Esophagus mucosa (tissue), 1 donor: Measurements from ENCODE around the gene GALNT2. TPM values are rescaled to one million over a fixed set of nuclear protein-coding genes. Genes with fewer than 3 reads are reported as not detected.

Experiments
- ATAC-seq: fragments of 200-7000 bp; cut with Tn5 transposase; one replicate; pipeline ENCODE4 v1.9.1; 2020
- total RNA-seq: library from RNA; stranded (reverse); gene quantifications from one replicate; pipeline ENCODE4 v1.2.4, GENCODE V29; 2023
- donor health status: DM: yes; HTN: yes; CAD: no.

GALNT2 gene
- total RNA-seq, 1 donor from 2014 or later, result 37.6 TPM

DNA sequence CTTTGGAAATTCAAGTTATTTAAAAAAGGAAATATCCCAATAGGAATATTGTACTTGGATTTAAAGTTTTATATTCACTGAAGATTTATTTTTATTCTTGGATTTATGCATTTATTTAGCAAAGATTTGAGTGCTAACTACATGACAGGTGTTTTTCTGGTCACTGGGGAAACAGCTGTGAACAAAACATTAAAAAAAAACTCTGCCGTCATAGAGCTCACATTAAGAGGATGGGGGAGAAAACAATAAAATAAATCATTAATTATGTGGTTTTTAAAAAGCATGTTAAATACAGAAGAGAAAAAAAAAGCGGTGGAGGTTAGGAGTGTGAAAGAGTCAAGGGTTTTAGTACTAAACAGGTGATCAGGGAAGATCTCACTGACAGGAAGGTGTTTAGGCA, 149.9 kb downstream of the GALNT2 start:
- no peak for ATAC-seq

DNA sequence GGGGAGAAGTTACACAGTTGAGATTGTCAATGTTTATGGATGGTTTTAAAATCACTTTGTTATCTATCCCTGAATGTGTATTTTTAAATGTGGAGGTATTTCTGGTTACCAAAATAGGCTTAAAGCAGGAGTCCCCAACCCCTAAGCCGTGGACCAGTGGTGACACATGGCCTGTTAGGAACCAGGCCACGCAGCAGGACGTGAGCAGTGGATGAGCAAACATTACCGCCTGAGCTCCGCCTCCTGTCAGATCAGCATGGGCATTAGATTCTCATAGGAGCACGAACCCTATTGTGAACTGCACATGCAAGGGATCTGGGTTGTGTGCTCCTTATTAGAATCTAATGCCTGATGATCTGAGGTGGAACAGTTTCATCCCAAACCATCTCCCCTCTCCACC, 151.6 kb downstream of the GALNT2 start:
- ATAC-seq, result no peak

DNA sequence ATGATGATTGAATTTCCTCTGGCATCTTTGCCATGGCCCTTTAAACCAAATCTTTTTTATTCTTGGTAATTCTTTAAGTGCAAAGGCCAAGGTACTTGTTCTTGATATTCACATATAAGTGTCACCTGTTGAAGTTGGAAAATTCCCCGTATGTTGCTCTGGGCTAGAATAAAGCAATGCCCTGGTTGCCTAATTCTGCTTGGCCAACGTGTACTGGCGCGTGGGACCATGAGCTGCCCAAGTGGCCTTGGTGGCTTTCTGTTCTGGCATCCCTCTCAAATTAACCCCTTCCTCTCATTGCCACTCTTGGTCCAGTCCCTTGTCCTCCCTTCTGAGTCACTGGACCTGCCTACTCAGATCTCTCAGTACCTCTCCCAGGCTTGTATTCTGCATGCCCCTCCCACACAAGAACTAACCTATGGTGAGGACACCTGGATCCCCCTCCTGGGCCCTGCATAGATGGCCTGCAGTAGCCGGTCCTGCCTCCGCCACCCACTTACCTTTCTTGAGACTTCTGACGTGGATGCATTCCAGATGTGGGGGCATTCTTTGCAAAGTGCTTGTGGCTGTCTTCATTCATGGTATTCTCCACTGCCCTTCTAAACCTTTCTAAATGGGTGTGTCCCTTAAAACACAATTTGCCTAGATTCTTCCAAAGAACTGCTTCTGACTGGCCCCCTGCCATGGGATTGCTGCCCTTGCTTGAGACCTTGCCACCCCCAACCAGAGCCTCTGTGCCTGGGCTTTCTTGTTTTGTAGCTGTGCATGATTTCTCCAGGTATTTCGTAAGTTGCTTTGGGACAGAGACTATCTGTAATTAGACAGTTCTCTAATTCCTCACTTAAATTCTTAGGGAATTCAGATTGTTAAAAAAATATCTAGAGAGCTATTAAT, 152.4 kb downstream of the GALNT2 start:
- no peak for ATAC-seq

DNA sequence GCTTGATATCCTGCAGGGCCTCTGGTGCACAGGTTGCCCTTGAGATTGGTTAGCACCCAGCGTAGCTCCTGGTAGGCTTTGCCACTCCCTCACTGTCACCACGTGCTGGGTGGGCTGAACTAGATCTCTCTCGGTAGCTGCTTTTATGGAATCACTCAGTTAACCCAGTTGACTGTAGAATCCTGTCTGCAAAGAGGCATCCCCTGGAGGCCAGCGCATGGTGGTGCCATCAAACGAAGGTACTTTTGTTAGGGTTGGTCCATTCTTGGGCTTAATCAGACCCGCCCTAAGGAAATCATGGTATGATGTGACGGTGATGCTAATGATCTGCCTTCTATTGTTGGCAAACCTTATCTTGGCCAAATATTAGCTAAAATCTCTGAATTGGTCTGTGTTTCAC, 153.4 kb downstream of the GALNT2 start:
- ATAC-seq, result no peak

DNA sequence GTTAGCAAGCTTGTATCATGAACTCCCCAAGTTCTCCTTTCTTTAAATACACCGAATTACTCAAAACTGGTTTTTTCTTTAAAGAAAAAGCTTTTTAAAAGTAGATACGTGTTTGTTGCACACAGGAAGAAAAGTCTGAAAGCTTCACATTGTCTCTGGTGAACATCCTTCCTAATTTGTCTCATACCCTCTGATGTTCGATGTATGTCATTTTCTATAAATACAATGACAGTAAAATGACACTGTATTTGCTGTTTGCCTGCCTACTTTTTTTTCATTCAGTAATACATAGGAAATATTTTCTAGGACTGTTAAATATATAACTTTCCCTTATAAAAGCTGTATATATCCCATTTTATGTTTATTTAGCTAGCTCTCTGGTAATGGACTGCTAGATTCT, 153.9 kb downstream of the GALNT2 start:
- no peak for ATAC-seq

DNA sequence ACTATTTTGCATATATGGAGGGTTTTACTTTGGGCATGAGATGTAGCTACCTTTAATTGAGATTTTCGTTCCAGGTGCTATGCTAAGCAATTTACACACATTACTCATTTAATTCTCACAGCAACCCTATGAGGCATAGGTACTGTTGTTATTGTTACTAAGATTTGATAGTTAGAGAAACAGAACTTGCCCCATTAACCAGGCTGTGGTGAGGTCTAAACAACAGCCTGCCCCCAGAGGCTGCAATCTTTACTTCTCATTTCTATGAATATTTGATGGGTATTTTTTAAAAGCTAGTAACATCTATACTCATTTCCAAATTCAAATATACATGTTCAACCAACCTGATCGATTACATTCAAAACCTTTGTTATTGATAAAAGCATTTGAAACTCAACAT, 155.6 kb downstream of the GALNT2 start:
- ATAC-seq, result no peak

DNA sequence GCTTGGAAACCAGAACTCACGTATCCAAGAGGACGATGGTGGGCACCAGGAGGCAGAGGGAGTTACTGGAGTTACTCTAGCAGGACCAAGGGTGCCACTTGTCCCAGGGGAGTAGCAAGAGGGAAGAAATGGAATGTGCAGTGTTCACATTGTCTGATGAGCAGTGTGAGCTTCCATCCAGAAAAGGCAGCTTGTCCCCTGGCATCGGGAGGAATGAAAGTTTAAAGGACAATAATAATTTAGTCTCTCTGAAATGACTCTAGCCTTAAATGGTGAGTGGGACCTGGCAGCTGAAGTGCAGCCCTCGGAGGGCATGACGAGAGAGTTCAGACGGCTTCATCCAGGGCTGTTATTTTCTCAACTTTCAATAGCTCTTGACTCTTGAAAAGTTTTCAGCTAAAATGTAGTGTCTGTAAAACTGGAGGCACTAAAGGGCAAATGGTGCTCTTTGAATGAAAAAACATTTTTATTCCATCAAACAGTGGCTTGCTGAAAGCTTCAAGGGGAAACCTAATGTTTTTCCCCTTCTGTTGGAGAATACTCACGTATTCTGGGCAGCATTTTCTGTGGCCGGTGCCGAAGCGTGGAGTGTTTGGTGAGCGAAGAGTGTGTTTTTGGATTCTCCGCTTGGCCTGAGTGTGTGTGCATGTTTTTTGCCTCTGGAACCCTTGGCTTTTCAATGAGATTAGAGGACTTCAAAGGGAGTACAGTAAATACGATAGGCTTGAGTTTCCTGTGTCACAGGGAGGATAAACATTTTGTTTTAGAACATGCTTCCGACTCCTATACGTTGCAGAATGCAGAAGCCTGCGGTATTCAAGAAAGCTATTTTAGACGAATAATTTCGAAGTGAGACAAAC, 157.3 kb downstream of the GALNT2 start:
- ATAC-seq, result no peak

DNA sequence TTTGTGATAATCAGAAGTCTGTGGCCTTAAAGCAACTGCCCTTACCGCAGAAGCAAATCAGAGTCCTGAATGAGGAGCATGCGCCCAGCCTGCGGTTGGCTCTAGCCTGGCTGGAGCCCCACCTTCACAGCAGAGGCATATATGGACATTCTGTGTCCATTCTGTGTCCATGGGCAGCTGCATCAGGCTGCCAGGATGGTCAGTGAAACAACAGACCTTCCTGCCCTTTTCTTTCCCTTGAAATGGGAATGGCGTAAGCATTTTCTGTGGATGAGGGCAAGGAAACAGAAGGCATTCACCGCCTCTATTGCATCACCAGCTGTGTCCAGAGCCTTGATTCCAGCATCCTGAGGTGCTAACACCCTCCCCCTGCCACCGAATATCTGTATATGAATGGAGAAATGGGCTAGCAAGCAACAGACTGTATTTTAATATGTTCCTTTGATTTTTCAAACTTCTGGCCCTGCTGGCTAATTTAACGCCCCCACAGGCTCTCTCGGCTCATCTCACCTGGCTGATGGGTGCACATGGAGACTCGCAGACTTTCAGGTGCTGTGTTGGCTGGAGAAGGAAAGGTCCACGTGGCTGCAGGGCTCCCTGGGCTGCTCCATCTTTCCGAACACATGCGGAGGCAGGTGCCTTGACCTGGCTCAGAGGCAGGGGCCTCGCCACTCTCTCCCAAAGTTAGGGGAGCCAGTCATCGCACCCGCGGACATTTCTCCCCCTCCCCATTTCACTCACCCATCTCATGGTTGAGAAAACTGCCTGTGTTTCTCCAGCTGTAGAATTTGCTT, 159.2 kb downstream of the GALNT2 start:
- no peak for ATAC-seq

DNA sequence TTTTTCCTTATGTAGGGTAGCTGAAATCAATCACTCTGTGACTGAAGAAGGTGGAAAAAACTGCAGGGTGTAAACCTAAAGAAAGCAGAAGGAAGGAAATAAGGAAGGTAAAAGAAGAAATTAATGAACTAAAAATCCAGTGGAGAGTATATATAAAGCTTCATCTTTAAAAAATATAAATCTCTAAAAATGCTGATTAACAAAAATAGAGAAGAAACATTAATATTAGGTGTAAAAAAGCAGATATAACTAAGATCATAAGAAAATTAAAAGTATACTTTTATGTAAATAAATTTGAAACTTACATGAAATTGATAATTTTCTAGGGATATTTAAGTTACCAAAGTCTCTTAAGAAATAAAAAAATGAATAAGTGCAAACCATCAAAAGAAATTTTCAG, 159.8 kb downstream of the GALNT2 start:
- no peak for ATAC-seq

DNA sequence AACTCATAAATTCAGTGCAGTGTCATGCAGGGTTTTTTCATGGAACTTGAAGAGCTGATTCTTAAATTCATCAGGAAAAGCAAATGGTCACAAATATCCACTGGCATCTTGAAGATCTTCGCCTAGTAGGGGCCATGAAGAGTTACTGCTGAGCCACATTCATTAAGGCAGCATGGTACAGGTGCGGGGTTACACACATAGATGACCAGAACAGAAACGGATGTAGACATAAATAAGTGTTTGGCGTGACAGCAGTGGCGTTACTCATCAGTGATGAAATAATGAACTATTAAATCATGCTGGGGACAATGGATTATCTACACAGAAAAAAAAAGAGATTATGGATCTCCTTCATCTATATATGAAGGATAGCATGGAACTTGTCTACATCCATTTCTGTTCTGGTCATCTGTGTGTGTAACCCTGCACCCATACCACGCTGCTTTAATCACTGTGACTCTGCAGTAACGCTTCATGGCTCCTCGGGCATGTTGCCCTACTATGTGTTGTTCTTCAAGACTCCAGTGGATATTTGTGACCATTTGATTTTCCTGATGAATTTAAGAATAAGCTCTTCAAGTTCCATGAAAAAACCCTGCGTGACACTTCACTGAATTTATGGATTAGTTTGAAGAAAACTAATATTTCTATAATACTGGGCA, 161.3 kb downstream of the GALNT2 start:
- ATAC-seq, result no peak

DNA sequence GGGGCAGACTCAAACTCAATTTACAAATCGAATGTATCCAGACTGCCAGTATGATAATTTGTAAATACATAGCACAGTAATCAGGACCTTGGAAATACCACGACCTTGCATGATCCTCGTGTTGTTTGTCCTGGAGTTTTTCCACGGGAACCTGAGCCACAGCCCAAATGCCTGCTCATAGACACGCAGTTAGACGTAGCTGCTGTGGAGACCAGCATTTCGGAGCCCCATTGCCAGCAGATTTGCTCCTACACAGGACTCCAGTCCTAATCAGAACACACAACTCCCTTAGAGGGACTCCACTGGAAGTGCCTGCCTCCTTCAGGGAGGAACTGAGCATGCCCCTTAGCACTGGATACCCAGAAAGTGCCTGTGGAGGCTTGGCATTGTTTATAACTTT, 163.2 kb downstream of the GALNT2 start:
- no peak for ATAC-seq

DNA sequence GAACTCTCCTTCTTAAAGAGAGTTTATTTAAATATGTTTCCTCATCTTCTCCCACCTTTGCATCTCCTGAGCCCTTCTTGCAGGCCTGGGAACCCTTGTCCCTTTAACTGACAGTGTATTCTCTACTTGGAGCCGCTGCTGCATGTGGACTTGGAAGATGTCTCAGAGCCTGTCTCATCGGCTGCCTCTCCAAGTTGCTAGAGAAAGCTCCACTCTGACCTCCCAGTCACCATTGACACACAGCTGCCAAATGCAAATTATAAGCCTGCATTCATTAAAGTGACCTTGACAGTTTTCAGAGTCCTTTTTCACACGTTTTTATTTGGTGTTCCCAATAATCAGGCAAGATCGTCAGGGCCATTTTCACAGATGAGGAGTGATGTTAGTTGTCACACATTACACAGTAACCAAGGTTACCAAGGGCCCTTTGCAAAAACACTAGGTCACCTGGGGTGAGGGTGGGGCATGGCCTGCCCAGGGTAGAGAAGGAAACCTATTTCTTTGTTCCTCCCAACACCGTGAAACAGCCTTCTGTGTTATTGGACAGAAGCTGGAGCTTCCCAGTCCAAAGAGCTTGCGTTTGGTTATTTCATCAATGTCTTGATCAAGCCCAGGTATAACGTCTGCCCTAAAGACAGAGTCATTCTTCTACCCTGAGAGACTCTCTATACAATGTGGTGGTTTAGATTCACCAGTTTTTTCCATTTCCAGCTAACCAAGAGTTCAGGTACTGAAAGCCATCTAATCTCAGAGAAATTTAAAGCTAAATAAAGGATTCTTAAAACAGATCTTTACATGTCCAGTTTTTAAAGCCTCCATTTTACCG, 164.1 kb downstream of the GALNT2 start:
- ATAC-seq, result no peak

DNA sequence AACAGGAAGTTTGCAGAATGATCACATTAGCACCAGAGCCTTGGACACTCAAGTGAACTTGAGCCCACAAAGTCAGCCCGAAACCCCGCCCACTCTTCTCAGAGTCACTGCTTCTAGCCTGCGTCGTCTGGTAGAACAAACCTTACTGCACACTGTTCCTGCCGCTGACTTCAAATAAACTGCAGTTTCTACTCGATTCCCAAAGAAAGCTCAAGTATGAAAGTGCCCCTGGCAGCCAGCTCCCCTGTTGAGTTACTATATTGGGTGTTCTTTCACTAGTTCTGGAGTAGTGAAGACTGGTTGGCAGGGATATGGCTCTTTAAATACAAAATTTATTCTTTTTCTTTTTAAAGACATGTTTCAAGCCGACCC, 164.7 kb downstream of the GALNT2 start:
- ATAC-seq, result no peak

DNA sequence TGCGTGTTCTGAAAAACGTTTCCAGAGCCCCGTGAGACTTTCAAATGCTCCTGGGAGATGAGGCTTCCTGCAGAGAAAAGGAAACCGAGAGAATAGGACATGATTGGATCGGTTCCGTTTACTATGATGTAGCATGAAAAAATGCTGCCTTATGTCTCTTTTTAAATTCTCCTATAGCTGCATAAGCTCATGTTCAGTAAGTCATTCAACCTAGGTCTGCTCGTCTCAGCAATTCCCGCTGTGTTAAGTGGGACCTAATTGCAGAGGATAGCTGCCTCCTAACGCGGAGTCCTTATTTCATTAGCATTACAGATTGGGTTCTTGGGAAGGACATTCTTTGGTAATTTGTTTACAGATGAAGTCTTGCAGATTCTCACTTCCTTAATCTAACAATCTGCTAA, 165.3 kb downstream of the GALNT2 start:
- ATAC-seq, result no peak

DNA sequence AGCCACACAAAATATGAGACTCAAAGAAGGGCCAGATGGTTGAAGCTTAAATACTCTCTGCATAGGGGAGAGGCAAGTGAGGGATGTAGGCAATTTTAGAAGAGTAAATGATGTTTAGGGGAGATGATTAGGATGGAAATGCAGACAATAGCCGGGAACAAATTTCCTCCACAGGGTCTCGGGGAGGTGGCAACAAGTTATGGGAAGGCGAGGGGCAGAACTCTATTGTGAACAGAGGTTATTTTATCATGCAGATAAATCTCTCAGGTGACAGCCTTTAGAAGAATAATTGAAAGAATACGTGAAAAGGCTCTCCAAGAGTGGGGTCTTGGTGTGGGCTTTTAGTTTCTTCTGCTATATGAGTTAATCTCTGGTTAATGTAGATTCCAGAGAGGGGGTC, 166.7 kb downstream of the GALNT2 start:
- ATAC-seq, result no peak

DNA sequence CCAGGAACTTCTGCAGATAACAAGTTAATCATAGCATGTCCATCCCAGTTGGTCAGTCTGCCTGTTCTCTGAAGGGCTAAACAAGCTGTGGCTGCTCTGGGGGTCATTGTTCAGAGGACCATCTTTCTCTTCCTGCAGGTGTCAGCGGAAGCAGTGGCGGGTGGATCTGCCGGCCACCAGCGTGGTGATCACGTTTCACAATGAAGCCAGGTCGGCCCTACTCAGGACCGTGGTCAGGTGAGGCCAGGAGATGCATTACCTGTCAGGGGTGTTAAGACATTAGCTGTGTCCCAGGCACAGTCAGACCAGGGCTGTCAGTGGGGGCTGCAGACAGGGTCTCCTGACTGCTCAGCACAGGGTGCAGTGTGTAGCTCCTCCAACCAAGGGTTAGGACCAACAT, 168.8 kb downstream of the GALNT2 start:
- no peak for ATAC-seq

DNA sequence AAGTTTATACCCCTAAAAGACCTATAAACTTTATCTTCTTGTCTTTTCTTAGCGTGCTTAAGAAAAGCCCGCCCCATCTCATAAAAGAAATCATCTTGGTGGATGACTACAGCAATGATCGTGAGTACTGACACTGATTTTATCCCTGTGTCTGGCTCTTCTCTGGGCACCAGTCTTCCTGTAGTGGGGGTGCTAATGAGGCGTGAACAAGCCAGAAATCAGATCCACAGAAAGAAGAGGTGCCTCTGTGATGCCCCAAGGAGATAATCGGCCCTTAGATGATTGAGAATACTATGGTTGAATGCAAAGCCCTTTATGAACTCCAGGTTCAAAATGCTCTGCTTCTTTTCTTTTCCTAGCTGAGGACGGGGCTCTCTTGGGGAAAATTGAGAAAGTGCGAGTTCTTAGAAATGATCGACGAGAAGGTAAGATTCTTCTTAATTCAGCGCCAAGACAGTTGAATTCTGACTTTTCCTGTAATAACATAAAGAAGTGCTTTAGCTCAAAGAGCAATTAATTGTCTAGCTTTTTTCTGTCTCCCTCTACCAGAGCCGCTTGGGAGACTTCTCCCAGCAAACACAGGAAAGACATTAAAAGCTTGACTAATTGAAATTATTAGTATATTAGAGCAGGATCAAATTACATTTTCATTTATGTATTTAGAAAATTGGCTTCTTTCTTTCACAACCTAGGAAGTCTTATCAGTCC, 169.4 kb downstream of the GALNT2 start:
- ATAC-seq, result no peak

DNA sequence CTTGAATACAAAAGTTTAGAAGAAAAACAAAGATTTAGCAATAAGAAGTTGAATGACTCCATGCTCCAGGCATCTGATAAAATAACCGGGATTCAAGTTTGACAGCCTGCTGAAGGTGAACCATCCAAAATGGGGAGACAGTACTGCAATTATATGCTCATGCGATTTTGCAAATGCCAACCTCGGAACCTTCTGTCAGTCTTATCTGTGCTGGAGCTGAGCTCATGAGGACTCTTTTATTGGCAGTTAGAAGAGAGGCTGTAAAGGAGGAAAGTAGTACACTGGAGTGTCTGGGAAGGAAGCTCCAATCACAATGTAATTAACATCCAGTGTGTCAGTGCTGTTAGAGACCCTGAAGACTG, 170.0 kb downstream of the GALNT2 start:
- ATAC-seq, result no peak

DNA sequence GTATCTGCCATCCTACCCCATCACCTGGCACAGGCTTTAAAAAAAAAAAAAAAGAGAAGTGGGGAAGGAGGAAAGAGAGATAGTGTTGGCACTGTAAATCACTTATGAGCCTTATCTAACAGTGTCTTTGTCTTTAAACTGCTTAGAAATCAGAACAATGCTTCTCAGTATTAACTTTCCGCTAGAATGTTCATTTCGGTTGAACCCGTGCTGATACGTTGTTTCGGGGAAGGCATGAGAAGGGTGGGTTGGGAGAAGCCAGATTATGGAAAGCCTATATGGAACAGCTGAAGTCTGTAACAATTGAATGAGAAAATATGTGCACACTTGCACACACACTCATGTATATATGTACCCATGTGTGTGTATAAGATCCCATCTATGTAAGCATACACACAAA, 170.8 kb downstream of the GALNT2 start:
- ATAC-seq, result no peak

DNA sequence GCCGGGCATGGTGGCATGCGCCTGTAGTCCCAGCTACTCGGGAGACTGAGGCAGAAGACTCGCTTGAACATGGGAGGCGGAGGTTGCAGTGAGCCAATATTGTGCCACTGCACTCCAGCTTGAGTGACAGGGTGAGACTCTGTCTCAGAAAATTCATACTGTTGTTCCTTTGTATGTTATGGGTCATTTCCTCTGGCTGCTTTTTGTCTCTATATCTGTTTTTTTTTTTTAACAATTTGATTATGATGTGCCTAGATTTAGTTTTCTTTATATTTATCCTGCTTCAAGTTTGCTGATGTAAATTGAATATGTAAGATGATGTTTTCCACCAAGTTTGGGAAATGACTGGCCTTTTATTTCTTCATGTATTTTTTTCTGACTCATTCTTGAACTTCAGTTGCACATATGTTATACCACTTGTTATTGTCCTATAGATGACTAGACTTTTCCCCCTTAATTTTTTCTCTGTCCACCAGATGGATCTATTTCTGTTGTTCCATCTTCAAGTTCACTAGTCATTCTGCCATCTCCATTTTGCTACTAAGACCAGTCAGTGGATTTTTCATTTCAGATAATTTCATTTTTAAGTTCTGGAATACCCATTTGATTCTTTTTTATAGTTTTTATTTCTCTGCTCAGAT, 173.5 kb downstream of the GALNT2 start:
- ATAC-seq, result no peak

DNA sequence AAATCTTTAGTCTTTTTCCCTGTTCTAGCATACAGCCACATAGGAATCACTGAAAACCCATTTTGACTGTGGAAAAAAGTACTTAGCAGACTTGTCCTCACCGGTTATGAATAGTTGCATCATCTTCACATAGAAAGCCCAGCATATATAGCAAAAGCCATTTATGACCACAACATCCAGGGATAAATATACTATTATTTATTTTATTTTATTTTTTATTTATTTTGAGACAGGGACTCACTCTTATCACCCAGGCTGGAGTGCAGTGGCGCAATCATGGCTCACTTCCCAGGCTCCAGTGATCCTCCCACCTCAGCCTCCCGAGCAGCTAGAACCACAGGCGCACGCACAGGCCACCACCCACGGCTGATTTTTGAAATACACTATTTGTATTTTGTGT, 175.3 kb downstream of the GALNT2 start:
- ATAC-seq, result no peak
